Endothelial cell of umbilical vein (primary cell): ENCODE measurements around the gene KLHL17. TPM values are rescaled to one million over a fixed set of nuclear protein-coding genes. Genes with fewer than 3 reads are reported as not detected.

ENCODE experiments used
- BruUV-seq: library from RNA; stranded (reverse); fragments of 400-500 nt; replicated peaks from 2 replicates; lab custom pipeline; 2021; lab: Mats Ljungman, UMichigan
- CTCF ChIA-PET: fragments of 300-600, 350-600 bp; sonication (Branson Sonifier 250); formaldehyde crosslinking; loops from one replicate; lab custom pipeline; 2021; ENCODE audit warnings: antibody characterized with exemption, inconsistent platforms; lab: Charles Lee
- POLR2A ChIA-PET: fragments of 300-600, 350-600 bp; sonication (Branson Sonifier 250); formaldehyde crosslinking; loops from one replicate; lab custom pipeline; 2021; ENCODE audit warnings: antibody characterized with exemption, inconsistent platforms; lab: Charles Lee
- DNase-seq: peaks from one replicate; pipeline ENCODE4 v3.0.0-alpha.2; 2011; ENCODE audit warnings: low read depth, low spot score
- FAIRE-seq: peaks from 2 replicates; lab custom pipeline; 2011; peaks lifted over from hg19 to GRCh38; lab: Jason Lieb, UNC
- H2AFZ ChIP-seq: 2 replicates; pipeline ENCODE4 v1.6.0; 2012; ENCODE audit warnings: low read depth, low read length, control low read depth, inconsistent platforms
- H3K27ac ChIP-seq: 2 replicates; pipeline ENCODE4 v1.5.1; 2011; ENCODE audit warnings: low read depth, mild to moderate bottlenecking, control low read depth, low read length, moderate library complexity; ENCODE audit not compliant: insufficient read depth
- H3K27me3 ChIP-seq, 2 experiments: 2 replicates each; pipeline versions ENCODE4 v1.6.0 to v1.6.1; 2011; ENCODE audit warnings: low read length in 2 of 2, mixed read lengths in 1 of 2; ENCODE audit not compliant: control insufficient read depth in 2 of 2, insufficient read depth in 2 of 2
- H3K36me3 ChIP-seq, 2 experiments: 2 replicates in 1 of 2; 3 replicates in 1 of 2; pipeline ENCODE4 v1.5.1; 2011; ENCODE audit warnings: low read length in 2 of 2, mild to moderate bottlenecking in 1 of 2, moderate library complexity in 1 of 2; ENCODE audit not compliant: control insufficient read depth in 2 of 2, insufficient read depth in 2 of 2; ENCODE audit errors: extremely low read depth in 1 of 2
- H3K4me1 ChIP-seq: 3 replicates; pipeline ENCODE4 v1.5.1; 2011; ENCODE audit warnings: mild to moderate bottlenecking, low read length; ENCODE audit not compliant: control insufficient read depth, insufficient read depth; ENCODE audit errors: extremely low read depth
- H3K4me2 ChIP-seq: 2 replicates; pipeline ENCODE4 v1.6.1; 2011; ENCODE audit warnings: low read length, control low read depth, mixed read lengths; ENCODE audit not compliant: insufficient read depth
- H3K4me3 ChIP-seq, 3 experiments: fragments of 200-600 bp in 1 of 3; sonication (generic), shearing (Covaris generic) in 1 of 3; replicated peaks in 1 of 3; 2 replicates each; pipeline ENCODE4 v1.5.1; 2011 to 2016; ENCODE audit warnings: control low read depth in 3 of 3, low read length in 3 of 3, mild to moderate bottlenecking in 2 of 3, inconsistent platforms in 1 of 3, low read depth in 1 of 3, moderate library complexity in 1 of 3; ENCODE audit not compliant: insufficient read depth in 1 of 3
- H3K79me2 ChIP-seq: 2 replicates; pipeline ENCODE4 v1.6.0; 2012; ENCODE audit warnings: low read length, inconsistent platforms; ENCODE audit not compliant: control insufficient read depth, insufficient read depth
- H3K9ac ChIP-seq: replicated peaks from 2 replicates; pipeline ENCODE3; 2011; ENCODE audit warnings: low read length, control low read depth; ENCODE audit not compliant: insufficient read depth; ENCODE audit errors: extremely low read depth
- H3K9me1 ChIP-seq: replicated peaks from 3 replicates; pipeline ENCODE4 v1.6.0; 2011; ENCODE audit warnings: mild to moderate bottlenecking, low read length; ENCODE audit not compliant: control insufficient read depth, insufficient read depth; ENCODE audit errors: extremely low read depth
- H3K9me3 ChIP-seq: replicated peaks from 2 replicates; pipeline ENCODE4 v1.5.1; 2012; ENCODE audit warnings: low read length, inconsistent platforms; ENCODE audit not compliant: control insufficient read depth, insufficient read depth
- H4K20me1 ChIP-seq: replicated peaks from 2 replicates; pipeline ENCODE3; 2011; ENCODE audit warnings: mild to moderate bottlenecking, low read length; ENCODE audit not compliant: control insufficient read depth, insufficient read depth; ENCODE audit errors: extremely low read depth
- EZH2 ChIP-seq: IDR thresholded peaks from 2 replicates; pipeline ENCODE4 v1.6.1; 2012; ENCODE audit warnings: borderline replicate concordance, low read depth, mild to moderate bottlenecking, moderate library complexity, low read length, inconsistent platforms; ENCODE audit not compliant: severe bottlenecking
- FOS ChIP-seq: IDR thresholded peaks from 2 replicates; pipeline ENCODE4 v1.6.1; 2011; ENCODE audit warnings: mild to moderate bottlenecking, low read length, moderate library complexity, borderline replicate concordance; ENCODE audit not compliant: insufficient read depth
- GATA2 ChIP-seq: IDR thresholded peaks from 2 replicates; pipeline ENCODE4 v1.7.0; 2011; ENCODE audit warnings: low read depth, mild to moderate bottlenecking, moderate library complexity, mixed read lengths, low read length; ENCODE audit not compliant: insufficient read length, insufficient read depth
- JUN ChIP-seq: IDR thresholded peaks from 2 replicates; pipeline ENCODE4 v1.6.1; 2011; ENCODE audit warnings: borderline replicate concordance, low read depth; ENCODE audit not compliant: insufficient read length, insufficient read depth
- MYC ChIP-seq: IDR thresholded peaks from one replicate; pipeline ENCODE4 v1.6.1; 2011; ENCODE audit warnings: mild to moderate bottlenecking, low read depth, low read length
- POLR2AphosphoS5 ChIP-seq: IDR thresholded peaks from 2 replicates; pipeline ENCODE4 v1.6.1; 2012; ENCODE audit warnings: low read depth, mild to moderate bottlenecking, control low read depth, low read length, moderate library complexity; ENCODE audit not compliant: insufficient read depth
- dilution Hi-C: fragments of 300-500 bp; cut with MboI; formaldehyde crosslinking; loops from one replicate; pipeline ENCODE4 v1.15.0; 2019; ENCODE audit warnings: low sequenced_read_pairs; ENCODE audit not compliant: extremely low pct_ligation_motif_present
- intact Hi-C: fragments of 100-400 bp; cut with micrococcal nuclease; formaldehyde crosslinking; loops from one replicate; pipeline ENCODE4 v1.10.0; 2022
- polyA plus RNA-seq, 4 experiments: library from polyadenylated mRNA; depleted of rRNA in 3 of 4; stranded (reverse) in 3 of 4; unstranded in 1 of 4; fragments of >200 nt; gene quantifications; 2 replicates each; pipeline versions ENCODE4 v1.2.1 to v1.2.3, GENCODE V29; 2011 to 2012; ENCODE audit warnings: missing spikeins in 1 of 4
- total RNA-seq: library from RNA; stranded (reverse); gene quantifications from 2 replicates; pipeline ENCODE4 v1.2.3, GENCODE V29; 2021
- TF ChIP-seq, protein P1 (sequence below): IDR thresholded peaks from 2 replicates; pipeline ENCODE4 v1.6.1; 2011; ENCODE audit not compliant: insufficient read depth, insufficient read length
- TF ChIP-seq, protein P2 (sequence below), 2 donors: IDR thresholded peaks; 1 replicate in 1 of 2; 2 replicates in 1 of 2; pipeline ENCODE4 v1.5.1; 2011; ENCODE audit warnings: low read length in 2 of 2, mild to moderate bottlenecking in 2 of 2, moderate library complexity in 2 of 2, control low read depth in 1 of 2, inconsistent platforms in 1 of 2, low read depth in 1 of 2; ENCODE audit not compliant: insufficient read depth in 1 of 2; ENCODE audit errors: extremely low read depth in 1 of 2

The KLHL17 gene
- total and polyA plus RNA-seq, 2 donors (not counting 3 experiments of a cell fraction or from before 2014, with no cell fraction given): 27.0 to 30.1 TPM

DNA sequence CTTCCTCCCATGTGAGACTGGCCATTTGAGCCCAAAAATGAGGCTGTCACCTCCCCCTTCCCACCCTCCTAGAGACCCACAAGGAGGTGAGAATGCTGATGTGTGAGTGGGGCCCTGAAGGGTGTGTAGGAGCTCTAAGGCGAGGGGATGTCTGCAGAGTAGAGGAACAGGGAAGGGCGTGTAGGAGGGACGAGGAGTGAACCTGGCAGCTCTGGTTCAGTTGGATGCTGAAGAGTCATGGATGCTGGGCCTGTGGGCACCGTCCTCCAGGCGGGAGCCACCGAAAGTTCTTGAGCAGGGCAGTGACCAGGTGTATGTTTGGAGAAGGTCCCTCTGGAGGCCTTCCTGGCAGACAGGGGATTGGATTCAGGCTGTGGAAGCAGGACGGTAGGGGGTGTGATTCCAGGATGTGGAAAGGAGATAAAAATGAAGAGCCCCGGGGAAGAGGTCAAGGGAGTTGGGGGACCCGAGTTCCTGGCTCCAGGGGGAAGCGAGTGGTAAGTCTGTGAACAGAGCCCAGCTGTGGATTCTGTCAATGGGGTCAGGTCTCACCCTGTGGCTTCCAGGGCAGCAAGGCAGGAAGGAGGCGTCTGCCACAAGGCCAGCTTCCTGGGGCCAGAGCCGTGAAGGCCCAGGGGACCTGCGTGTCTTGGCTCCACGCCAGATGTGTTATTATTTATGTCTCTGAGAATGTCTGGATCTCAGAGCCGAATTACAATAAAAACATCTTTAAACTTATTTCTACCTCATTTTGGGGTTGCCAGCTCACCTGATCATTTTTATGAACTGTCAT, 28.8 kb upstream of the KLHL17 start:
- H4K20me1 ChIP-seq: no peaks in the 10 kb centered on the region
- no peak overlapping the region for H3K4me2 ChIP-seq
- no peaks in the 10 kb centered on the region for H3K79me2 ChIP-seq
- H3K27me3 ChIP-seq: peaks cover 15 to 20% of the 10 kb centered on the region in 2 experiments
- ChIA-PET CTCF (interaction anchor here (0.8 to 1.0 kb wide), 2 partner anchors 15 to 27 kb away, joined by 3 read pairs; no protein-coding TSS in a partner anchor), POLR2A (interaction anchor here (0.5 kb wide), 1 partner anchor 17 kb away, joined by 3 read pairs; no protein-coding TSS in a partner anchor)
- H3K4me3 ChIP-seq: no peak overlapping the region
- dilution Hi-C loops (no loop called here), intact Hi-C loops (no loop called here)
- no peak for FAIRE-seq
- H3K27ac ChIP-seq: no peak overlapping the region
- no peak for DNase-seq
- H3K9me1 ChIP-seq: no peaks in the 10 kb centered on the region
- H3K36me3 ChIP-seq: no peaks in the 10 kb centered on the region
- H2AFZ ChIP-seq: no peak overlapping the region
- H3K4me1 ChIP-seq: no peaks in the 10 kb centered on the region
- TF ChIP-seq, protein P1, sequence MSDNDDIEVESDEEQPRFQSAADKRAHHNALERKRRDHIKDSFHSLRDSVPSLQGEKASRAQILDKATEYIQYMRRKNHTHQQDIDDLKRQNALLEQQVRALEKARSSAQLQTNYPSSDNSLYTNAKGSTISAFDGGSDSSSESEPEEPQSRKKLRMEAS: no peak
- TF ChIP-seq, protein P2, sequence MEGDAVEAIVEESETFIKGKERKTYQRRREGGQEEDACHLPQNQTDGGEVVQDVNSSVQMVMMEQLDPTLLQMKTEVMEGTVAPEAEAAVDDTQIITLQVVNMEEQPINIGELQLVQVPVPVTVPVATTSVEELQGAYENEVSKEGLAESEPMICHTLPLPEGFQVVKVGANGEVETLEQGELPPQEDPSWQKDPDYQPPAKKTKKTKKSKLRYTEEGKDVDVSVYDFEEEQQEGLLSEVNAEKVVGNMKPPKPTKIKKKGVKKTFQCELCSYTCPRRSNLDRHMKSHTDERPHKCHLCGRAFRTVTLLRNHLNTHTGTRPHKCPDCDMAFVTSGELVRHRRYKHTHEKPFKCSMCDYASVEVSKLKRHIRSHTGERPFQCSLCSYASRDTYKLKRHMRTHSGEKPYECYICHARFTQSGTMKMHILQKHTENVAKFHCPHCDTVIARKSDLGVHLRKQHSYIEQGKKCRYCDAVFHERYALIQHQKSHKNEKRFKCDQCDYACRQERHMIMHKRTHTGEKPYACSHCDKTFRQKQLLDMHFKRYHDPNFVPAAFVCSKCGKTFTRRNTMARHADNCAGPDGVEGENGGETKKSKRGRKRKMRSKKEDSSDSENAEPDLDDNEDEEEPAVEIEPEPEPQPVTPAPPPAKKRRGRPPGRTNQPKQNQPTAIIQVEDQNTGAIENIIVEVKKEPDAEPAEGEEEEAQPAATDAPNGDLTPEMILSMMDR (IDR thresholded peaks at IDR 0.05; ENCODE audit: extremely low read depth in 1 of 2, insufficient read depth in 1 of 2, low read depth in 1 of 2, low read length in 2 of 2): no peak
- no peak for TF ChIP-seq FOS
- TF ChIP-seq POLR2AphosphoS5: no peak
- TF ChIP-seq EZH2: no peak
- no peak for TF ChIP-seq GATA2
- no peak for TF ChIP-seq MYC
- no peak for TF ChIP-seq JUN
- no peaks in the 10 kb centered on the region for H3K9me3 ChIP-seq
- BruUV-seq: no TSS peak
- no peak overlapping the region for H3K9ac ChIP-seq
